Measurements from ENCODE around the gene ARHGEF16.

- TF ChIP-seq ZBTB44 (tag by site-specific recombination; IDR thresholded peaks at IDR 0.05) (no peak), CTCF (tag by site-specific recombination; IDR thresholded peaks at IDR 0.05) (no peak), YY1 (tag by site-specific recombination; IDR thresholded peaks at IDR 0.05) (no peak), ZBTB11 (tag by site-specific recombination; conservative IDR thresholded peaks at IDR 0.05; ENCODE audit: low read depth) (no peak)
Measured at GRCh38 chr1:3456449-3456963, 2.0 kb downstream of the ARHGEF16 start.
